ENCODE data around the gene KCNIP4. TPM values are rescaled to one million over a fixed set of nuclear protein-coding genes. Genes with fewer than 3 reads are reported as not detected.

Gene KCNIP4
- total and polyA plus RNA-seq, 9 of the 15 experiments (the other 6 are each of a cell fraction or from before 2014, with no cell fraction given) = 0.25 to 0.41 TPM; not detected in 7

DNA sequence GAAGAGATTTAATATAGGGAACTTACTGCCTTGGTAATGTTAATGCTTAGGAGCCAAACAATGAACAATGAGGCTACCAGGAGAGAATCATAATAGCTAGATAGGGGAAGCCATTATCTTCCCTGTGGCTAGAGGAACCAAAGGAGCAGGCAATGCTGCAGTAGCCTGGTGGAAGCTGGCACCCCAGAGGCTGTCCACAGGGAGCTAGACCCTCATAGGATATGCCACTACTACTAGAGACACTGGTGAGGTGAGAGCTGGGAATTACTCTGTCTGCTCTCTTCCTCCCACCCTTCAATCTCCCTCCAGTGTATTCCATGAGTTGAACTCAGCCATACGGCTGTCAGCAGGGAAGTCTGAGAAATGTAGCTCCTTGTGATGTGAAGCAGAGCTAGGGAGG is 601.4 kb downstream of the KCNIP4 start:
- WGBS (ENCODE audit: insufficient coverage, low coverage, missing lambda C conversion rate) = 0% methylated on average over 1 of the region's 1 CpG
- ChIA-PET POLR2A (no interaction called here), CTCF (ENCODE audit: low intra/inter-chr PET ratio) (no interaction called here)
- Histone ChIP-seq H4K20me1 (replicated peaks; ENCODE audit: control insufficient read depth, insufficient read depth, low read length) (no peaks in the 10 kb centered on the region), H3K9ac (ENCODE audit: insufficient read depth in 1 of 2, low read depth in 2 of 2, low read length in 2 of 2) (no peak overlapping the region), H3K4me3 (no peak overlapping the region), H3K9me3 (replicated peaks; ENCODE audit: control insufficient read depth, insufficient read depth, low read depth, low read length) (peaks cover 3% of the 10 kb centered on the region; the same call in 1 of the 2 replicates), H3K9me1 (ENCODE audit: control insufficient read depth, insufficient read depth, low read length) (no peaks in the 10 kb centered on the region), H3K27ac (ENCODE audit: extremely low read depth, low read depth, low read length) (no peak overlapping the region), H2AFZ (ENCODE audit: low read depth, low read length) (no peak overlapping the region), H3K27me3 (ENCODE audit: control insufficient read depth in 2 of 2, insufficient read depth in 2 of 2, low read length in 2 of 2) (no peaks in the 10 kb centered on the region), H3K79me2 (ENCODE audit: control insufficient read depth, insufficient read depth, low read length) (no peaks in the 10 kb centered on the region), H3K4me1 (replicated peaks in 1 of 2; ENCODE audit: control insufficient read depth in 2 of 2, insufficient read depth in 2 of 2, low read length in 2 of 2) (no peaks in the 10 kb centered on the region), H3K4me2 (ENCODE audit: insufficient read depth, low read length) (no peak overlapping the region), H3K36me3 (ENCODE audit: control insufficient read depth, insufficient read depth, low read length) (no peaks in the 10 kb centered on the region)
- no peak for DNase-seq (ENCODE audit: extremely low read depth in 1 of 4, low spot score in 3 of 4)
- no TSS peak for BruUV-seq (replicated peaks)
- no peak for ATAC-seq
- TF ChIP-seq LARP7 (IDR thresholded peaks at IDR 0.05) = no peak
- no peak for TF ChIP-seq MCM5 (IDR thresholded peaks at IDR 0.05; ENCODE audit: low read depth)
- TF ChIP-seq MAFG (tag; conservative IDR thresholded peaks at IDR 0.05) = no peak
- TF ChIP-seq NFE2L1 (tag; IDR thresholded peaks at IDR 0.05; ENCODE audit: borderline replicate concordance, low read depth) = no peak
- no peak for TF ChIP-seq CCNT2 (IDR thresholded peaks at IDR 0.05; ENCODE audit: borderline replicate concordance, extremely low read depth, insufficient read length, low read depth, low read length)
- no peak for TF ChIP-seq SP2 (IDR thresholded peaks at IDR 0.05; ENCODE audit: extremely low read depth, low read depth, low read length, poor library complexity, severe bottlenecking)
- TF ChIP-seq POU5F1 (IDR thresholded peaks at IDR 0.05; ENCODE audit: borderline replicate concordance, low read depth, low read length, partially characterized antibody) = no peak
- TF ChIP-seq, protein P1, sequence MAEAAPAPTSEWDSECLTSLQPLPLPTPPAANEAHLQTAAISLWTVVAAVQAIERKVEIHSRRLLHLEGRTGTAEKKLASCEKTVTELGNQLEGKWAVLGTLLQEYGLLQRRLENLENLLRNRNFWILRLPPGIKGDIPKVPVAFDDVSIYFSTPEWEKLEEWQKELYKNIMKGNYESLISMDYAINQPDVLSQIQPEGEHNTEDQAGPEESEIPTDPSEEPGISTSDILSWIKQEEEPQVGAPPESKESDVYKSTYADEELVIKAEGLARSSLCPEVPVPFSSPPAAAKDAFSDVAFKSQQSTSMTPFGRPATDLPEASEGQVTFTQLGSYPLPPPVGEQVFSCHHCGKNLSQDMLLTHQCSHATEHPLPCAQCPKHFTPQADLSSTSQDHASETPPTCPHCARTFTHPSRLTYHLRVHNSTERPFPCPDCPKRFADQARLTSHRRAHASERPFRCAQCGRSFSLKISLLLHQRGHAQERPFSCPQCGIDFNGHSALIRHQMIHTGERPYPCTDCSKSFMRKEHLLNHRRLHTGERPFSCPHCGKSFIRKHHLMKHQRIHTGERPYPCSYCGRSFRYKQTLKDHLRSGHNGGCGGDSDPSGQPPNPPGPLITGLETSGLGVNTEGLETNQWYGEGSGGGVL (CRISPR knock-in tag; IDR thresholded peaks at IDR 0.05) = no peak
- no peak for TF ChIP-seq ZNF143 (CRISPR knock-in tag; IDR thresholded peaks at IDR 0.05)
- intact Hi-C loops (cut with micrococcal nuclease) = no loop called here
- FAIRE-seq = no peak
- in situ Hi-C loops (cut with MboI) = no loop called here
